GM12878 (cell line): ENCODE results near the gene TGM5. TPM values are rescaled to one million over a fixed set of nuclear protein-coding genes. Genes with fewer than 3 reads are reported as not detected.

ENCODE experiments used
- CBFB ChIP-seq: IDR thresholded peaks from 2 replicates; pipeline ENCODE4 v1.6.1; 2016; ENCODE audit warnings: antibody characterized with exemption, low read depth
- CHD1 ChIP-seq: IDR thresholded peaks from 2 replicates; pipeline ENCODE4 v1.6.1; 2012; ENCODE audit warnings: low read depth, low read length, improper control_type of control experiment
- MXI1 ChIP-seq: fragments of 150-350 bp; IDR thresholded peaks from 2 replicates; pipeline ENCODE4 v1.6.1; 2011; ENCODE audit warnings: low read depth, mild to moderate bottlenecking, inconsistent platforms, low read length, improper control_type of control experiment
- NKRF ChIP-seq: fragments of 450-650 bp; conservative IDR thresholded peaks from 2 replicates; pipeline ENCODE4 v1.6.1; 2017; ENCODE audit warnings: mild to moderate bottlenecking, moderate library complexity
- PBX3 ChIP-seq: IDR thresholded peaks from 2 replicates; pipeline ENCODE4 v1.6.1; 2011; ENCODE audit warnings: mild to moderate bottlenecking, low read depth, low read length, moderate library complexity; ENCODE audit not compliant: insufficient replicate concordance
- PKNOX1 ChIP-seq: fragments of 450-650 bp; IDR thresholded peaks from 2 replicates; pipeline ENCODE4 v1.6.1; 2016; ENCODE audit warnings: mild to moderate bottlenecking
- POLR2AphosphoS2 ChIP-seq: IDR thresholded peaks from 2 replicates; pipeline ENCODE4 v1.6.1; 2011; ENCODE audit warnings: low read depth, mild to moderate bottlenecking, low read length, improper control_type of control experiment, moderate library complexity
- SP1 ChIP-seq: IDR thresholded peaks from one replicate; pipeline ENCODE4 v1.6.1; 2011; ENCODE audit warnings: low read depth, low read length
- SPI1 ChIP-seq: IDR thresholded peaks from 2 replicates; pipeline ENCODE4 v1.6.1; 2011; ENCODE audit warnings: low read depth, mild to moderate bottlenecking, low read length, moderate library complexity, borderline replicate concordance; ENCODE audit not compliant: insufficient read depth
- SRF ChIP-seq, 2 experiments: IDR thresholded peaks; 2 replicates each; pipeline ENCODE4 v1.6.1; 2011; ENCODE audit warnings: low read depth in 2 of 2, low read length in 2 of 2, mild to moderate bottlenecking in 1 of 2, moderate library complexity in 1 of 2
- TBL1XR1 ChIP-seq: IDR thresholded peaks from 2 replicates; pipeline ENCODE4 v1.6.1; 2012; ENCODE audit warnings: low read depth, low read length, improper control_type of control experiment
- ZBTB33 ChIP-seq: fragments of 450-650 bp; IDR thresholded peaks from 2 replicates; pipeline ENCODE4 v1.6.1; 2017; ENCODE audit warnings: mild to moderate bottlenecking
- ZNF622 ChIP-seq: fragments of 450-650 bp; IDR thresholded peaks from 2 replicates; pipeline ENCODE4 v1.6.1; 2017; ENCODE audit warnings: mild to moderate bottlenecking, inconsistent platforms
- polyA plus RNA-seq, 11 experiments: library from polyadenylated mRNA; depleted of rRNA in 4 of 11; unstranded in 6 of 11; stranded (reverse) in 5 of 11; fragments of >200 nt; fragmentation: Nextera tagmentation in 4 of 11; fragmentation: Illumina TruSeq in 1 of 11; extraction: Ambion mirVana in 4 of 11; extraction: Trizol in 1 of 11; gene quantifications; 1 replicate in 1 of 11; 2 replicates in 10 of 11; pipeline versions ENCODE4 v1.2.1 to v1.2.3, GENCODE V29; 2011 to 2016; ENCODE audit warnings: inconsistent platforms in 2 of 11, missing spikeins in 2 of 11, low read depth in 1 of 11
- total RNA-seq, 4 experiments: library from RNA; depleted of rRNA in 3 of 4; stranded (reverse); fragments of >200 nt in 3 of 4; fragmentation: Illumina TruSeq in 1 of 4; extraction: Trizol in 1 of 4; gene quantifications; 2 replicates each; pipeline versions ENCODE4 v1.2.1 to v1.2.3, GENCODE V29; 2013 to 2021

TGM5 gene
- total and polyA plus RNA-seq, 10 of the 15 experiments (the other 5 are each of a cell fraction or from before 2014, with no cell fraction given), result 4.4 to 27.1 (median 5.6) TPM

- peak; percentile 12 for TF ChIP-seq PBX3
- TF ChIP-seq SPI1, result peak; percentile 31; the same call in 1 of the 2 replicates
- TF ChIP-seq CHD1, result 0 out of 2 replicates have a peak, but pooled peaks have one; percentile 25
- TF ChIP-seq ZBTB33, result no peak
- peak; percentile 24 for TF ChIP-seq SP1
- TF ChIP-seq NKRF, result peak; percentile 80
- TF ChIP-seq POLR2AphosphoS2, result peak; percentile 97
- TF ChIP-seq CBFB, result peak; percentile 57; the same call in 1 of the 2 replicates
- TF ChIP-seq MXI1, result peak; percentile 88
- TF ChIP-seq SRF (IDR thresholded peaks at IDR 0.05; ENCODE audit: low read depth in 2 of 2, low read length in 2 of 2), result no peak
- TF ChIP-seq PKNOX1, result peak; percentile 55; the same call in 1 of the 2 replicates
- TF ChIP-seq ZNF622, result no peak
- no peak for TF ChIP-seq TBL1XR1
- TF ChIP-seq, all 136 proteins: peak for 51
Measured at GRCh38 chr15:43185157-43186002, 81.3 kb downstream of the TGM5 start, which contains the start of gene CCNDBP1 (continued).
